Stomach (tissue), 9 donors: Measurements from ENCODE around the gene GBX1. TPM values are rescaled to one million over a fixed set of nuclear protein-coding genes. Genes with fewer than 3 reads are reported as not detected.

Experiments
- DNase-seq, 2 donors: peaks; one replicate each; pipeline versions ENCODE4 v3.0.0 to v3.0.0-alpha.2; 2013 to 2019
- H3K27ac ChIP-seq, 5 donors: fragments of 200-600 bp in 4 of 5; sonication (generic) in 4 of 5; one replicate each; pipeline ENCODE4 v1.5.1; 2013 to 2019; ENCODE audit warnings: mild to moderate bottlenecking in 1 of 5, moderate library complexity in 1 of 5
- H3K27me3 ChIP-seq, 3 donors: fragments of 200-600 bp; sonication (generic); one replicate each; pipeline ENCODE4 v1.5.1; 2017 to 2019; ENCODE audit warnings: mixed run types in 1 of 3
- H3K36me3 ChIP-seq, 4 donors: fragments of 200-600 bp; sonication (generic); 1 replicate in 3 of 4; 2 replicates in 1 of 4; pipeline ENCODE4 v1.5.1; 2016 to 2019
- H3K4me1 ChIP-seq, 4 donors: fragments of 200-600 bp; sonication (generic); one replicate each; pipeline ENCODE4 v1.5.1; 2016 to 2019
- H3K4me3 ChIP-seq, 4 donors: fragments of 200-600 bp; sonication (generic) in 3 of 4; one replicate each; pipeline ENCODE4 v1.5.1; 2016 to 2019; ENCODE audit warnings: mild to moderate bottlenecking in 1 of 4
- H3K9me3 ChIP-seq, 4 donors: fragments of 200-600 bp; sonication (generic); one replicate each; pipeline ENCODE4 v1.5.1; 2016 to 2019
- CTCF ChIP-seq, 7 experiments: fragments of 450-650 bp in 4 of 7; fragments of 200-600 bp in 3 of 7; sonication (generic) in 3 of 7; IDR thresholded peaks; one replicate each; pipeline ENCODE4 v1.5.1; 2016 to 2019; ENCODE audit warnings: antibody characterized with exemption in 7 of 7, control low read depth in 2 of 7, mild to moderate bottlenecking in 1 of 7
- EP300 ChIP-seq: sonication (generic); formaldehyde crosslinking; IDR thresholded peaks from one replicate; pipeline ENCODE4 v1.6.1; 2017; ENCODE audit warnings: antibody characterized with exemption
- POLR2A ChIP-seq, 4 donors: fragments of 450-650 bp; IDR thresholded peaks; one replicate each; pipeline ENCODE4 v1.6.1; 2016; ENCODE audit warnings: antibody characterized with exemption in 4 of 4, control low read depth in 2 of 4, mild to moderate bottlenecking in 1 of 4, moderate library complexity in 1 of 4
- POLR2AphosphoS5 ChIP-seq, 3 donors: sonication (generic); formaldehyde crosslinking; IDR thresholded peaks; one replicate each; pipeline ENCODE4 v1.6.1; 2016; ENCODE audit warnings: antibody characterized with exemption in 3 of 3
- WGBS, 5 donors: extraction: QIAGEN DNeasy Blood & Tissue Kit in 3 of 5; methylation state at CpG; one replicate each; pipeline versions ENCODE4 v1.1.5 to v1.1.7; 2013 to 2018; 5-methylcytosine and 5-hydroxymethylcytosine counted together
- intact Hi-C: fragments of 100-400 bp; cut with DNase I; formaldehyde crosslinking; loops from one replicate; pipeline ENCODE4 v1.15.1; 2023; ENCODE audit warnings: low total_unique reads
- polyA plus RNA-seq, 3 donors: library from polyadenylated mRNA; stranded (reverse); fragments of 200-250 nt; gene quantifications; one replicate each; pipeline ENCODE4 v1.2.3, GENCODE V29; 2013
- total RNA-seq, 5 donors: library from RNA; depleted of rRNA; stranded (reverse); fragments of >200 nt; gene quantifications; one replicate each; pipeline versions ENCODE4 v1.1.0 to v1.2.3, GENCODE V29; 2014 to 2016
- donor health status: healthy with polysubstance abuse.
- donor health status: Bipolar disorder and iron deficiency.
- donor health status: healthy.

The GBX1 gene
- total and polyA plus RNA-seq, 8 donors: not detected

- Histone ChIP-seq H3K36me3 (peaks cover 42 to 100% (median 99%) of the 10 kb centered on the region in 4 donors), H3K9me3 (no peaks in the 10 kb centered on the region), H3K4me3 (no peak overlapping the region), H3K27ac (no peak overlapping the region), H3K27me3 (no peaks in the 10 kb centered on the region), H3K4me1 (no peaks in the 10 kb centered on the region)
- TF ChIP-seq EP300: no peak
- TF ChIP-seq POLR2AphosphoS5 (IDR thresholded peaks at IDR 0.05): no peak
- no peak for TF ChIP-seq POLR2A (IDR thresholded peaks at IDR 0.05)
- no peak for TF ChIP-seq CTCF (IDR thresholded peaks at IDR 0.05)
- peak in 1 of 2 donors; percentile 1 for DNase-seq
- intact Hi-C loops: no loop called here
- 88 to 95% (median 94%) methylated on average over 33 of the region's 33 CpGs for WGBS, 5 donors
Observed at GRCh38 chr7:151135866-151136843, 31.3 kb downstream of the GBX1 start.

- no peaks in the 10 kb centered on the region for H3K9me3 ChIP-seq
- peaks cover 46 to 100% (median 99%) of the 10 kb centered on the region in 4 donors for H3K36me3 ChIP-seq
- H3K27ac ChIP-seq: no peak overlapping the region
- no peak overlapping the region for H3K4me3 ChIP-seq
- no peaks in the 10 kb centered on the region for H3K4me1 ChIP-seq
- WGBS, 5 donors: 89 to 95% (median 91%) methylated on average over 5 of the region's 5 CpGs
- DNase-seq: peak in 1 of 2 donors; percentile 0
- no peaks in the 10 kb centered on the region for H3K27me3 ChIP-seq
- intact Hi-C loops: no loop called here
- TF ChIP-seq CTCF (IDR thresholded peaks at IDR 0.05) (no peak), EP300 (no peak), POLR2A (IDR thresholded peaks at IDR 0.05) (no peak), POLR2AphosphoS5 (IDR thresholded peaks at IDR 0.05) (no peak)
Observed at GRCh38 chr7:151135525-151135845, 32.0 kb downstream of the GBX1 start.

GRCh38 chr7:151134743-151135524, 32.6 kb downstream of the GBX1 start:
- no peak for TF ChIP-seq POLR2AphosphoS5 (IDR thresholded peaks at IDR 0.05)
- TF ChIP-seq POLR2A (IDR thresholded peaks at IDR 0.05): no peak
- no peak for TF ChIP-seq EP300
- TF ChIP-seq CTCF (IDR thresholded peaks at IDR 0.05): no peak
- Histone ChIP-seq H3K27me3 (no peaks in the 10 kb centered on the region), H3K9me3 (no peaks in the 10 kb centered on the region), H3K36me3 (peaks cover 49 to 100% (median 99%) of the 10 kb centered on the region in 4 donors), H3K4me3 (no peak overlapping the region), H3K4me1 (no peaks in the 10 kb centered on the region), H3K27ac (no peak overlapping the region)
- intact Hi-C loops: no loop called here
- WGBS, 5 donors: 93 to 95% (median 94%) methylated on average over 14 of the region's 14 CpGs
- DNase-seq: no peak

- Histone ChIP-seq H3K36me3 (peaks cover 57 to 100% (median 99%) of the 10 kb centered on the region in 4 donors), H3K27ac (no peak overlapping the region), H3K27me3 (no peaks in the 10 kb centered on the region), H3K4me3 (no peak overlapping the region), H3K4me1 (no peaks in the 10 kb centered on the region), H3K9me3 (no peaks in the 10 kb centered on the region)
- WGBS, 5 donors: 92 to 95% (median 93%) methylated on average over 19 to 24 of the region's 24 CpGs
- intact Hi-C loops: no loop called here
- TF ChIP-seq CTCF (IDR thresholded peaks at IDR 0.05): no peak
- no peak for TF ChIP-seq EP300
- TF ChIP-seq POLR2AphosphoS5 (IDR thresholded peaks at IDR 0.05): no peak
- no peak for TF ChIP-seq POLR2A (IDR thresholded peaks at IDR 0.05)
- no peak for DNase-seq
Observed at GRCh38 chr7:151133986-151134742, 33.3 kb downstream of the GBX1 start.
